HCT116 (cell line): ENCODE results near the gene SDK1. TPM values are rescaled to one million over a fixed set of nuclear protein-coding genes. Genes with fewer than 3 reads are reported as not detected.
A peak's percentile ranks its signal among the peaks of the same experiment; 100 is the strongest.

Source experiments
- ATAC-seq: fragments of 200-7000 bp; cut with Tn5 transposase; 2 replicates; pipeline ENCODE4 v1.9.1; 2020; ENCODE audit warnings: mild to moderate bottlenecking, moderate library complexity
- BruUV-seq: library from RNA; stranded (reverse); fragments of 400-500 nt; replicated peaks from 2 replicates; lab custom pipeline; 2021; lab: Mats Ljungman, UMichigan
- CTCF ChIA-PET: fragments of 300-600 bp; sonication (Branson Sonifier 250); formaldehyde crosslinking; loops from one replicate; lab custom pipeline; 2021; ENCODE audit warnings: antibody characterized with exemption; lab: Charles Lee
- POLR2A ChIA-PET: fragments of 300-600, 350-600 bp; sonication (Branson Sonifier 250); formaldehyde crosslinking; loops from one replicate; lab custom pipeline; 2021; ENCODE audit warnings: antibody characterized with exemption; lab: Charles Lee
- RAD21 ChIA-PET, 2 experiments: fragments of 300-600 bp; sonication (Branson Sonifier 250); formaldehyde crosslinking; loops; one replicate each; lab custom pipeline; 2023; ENCODE audit warnings: low total read pairs in 2 of 2; ENCODE audit not compliant: uncharacterized antibody in 2 of 2, unreplicated experiment in 2 of 2, low non-redundant PET in 1 of 2; lab: Charles Lee
- DNase-seq: peaks from one replicate; pipeline ENCODE4 v3.0.0-alpha.2; 2010; ENCODE audit warnings: low read depth, low spot score
- H2AFZ ChIP-seq: fragments of 200-600 bp; shearing (Covaris generic), sonication (generic); 2 replicates; pipeline ENCODE4 v1.6.1; 2017; ENCODE audit warnings: low read depth, mixed run types, mixed read lengths, antibody characterized with exemption, low read length; ENCODE audit not compliant: poor library complexity, severe bottlenecking
- H3K27ac ChIP-seq: 2 replicates; pipeline ENCODE4 v1.5.1; 2012; ENCODE audit warnings: low read depth, low read length
- H3K27me3 ChIP-seq: fragments of 200-600 bp; sonication (generic); 2 replicates; pipeline ENCODE4 v1.6.1; 2016; ENCODE audit warnings: mixed run types, low read length, mixed read lengths; ENCODE audit not compliant: insufficient read depth
- H3K36me3 ChIP-seq, 2 experiments: fragments of 200-500 bp in 1 of 2; fragments of 200-600 bp in 1 of 2; sonication (Bioruptor generic) in 1 of 2; sonication (generic) in 1 of 2; 2 replicates each; pipeline versions ENCODE4 v1.5.1 to v1.6.1; 2014 to 2016; ENCODE audit warnings: low read length in 2 of 2, inconsistent platforms in 1 of 2, mixed read lengths in 1 of 2, mixed run types in 1 of 2; ENCODE audit not compliant: insufficient read depth in 2 of 2, control insufficient read depth in 1 of 2
- H3K4me1 ChIP-seq, 2 experiments: fragments of 200-600 bp in 1 of 2; sonication (generic) in 1 of 2; 2 replicates each; pipeline versions ENCODE4 v1.5.1 to v1.6.1; 2012 to 2017; ENCODE audit warnings: low read length in 2 of 2, inconsistent platforms in 1 of 2, mild to moderate bottlenecking in 1 of 2, mixed read lengths in 1 of 2, mixed run types in 1 of 2, moderate library complexity in 1 of 2; ENCODE audit not compliant: insufficient read depth in 2 of 2, control insufficient read depth in 1 of 2
- H3K4me2 ChIP-seq: fragments of 200-600 bp; sonication (generic); 2 replicates; pipeline ENCODE4 v1.6.1; 2017; ENCODE audit warnings: mixed run types, low read length, mixed read lengths
- H3K4me3 ChIP-seq, 2 experiments: fragments of 200-600 bp in 1 of 2; sonication (generic) in 1 of 2; replicated peaks in 1 of 2; 2 replicates each; pipeline ENCODE4 v1.5.1; 2011 to 2016; ENCODE audit warnings: low read length in 2 of 2, control low read depth in 1 of 2, low read depth in 1 of 2, mild to moderate bottlenecking in 1 of 2, mixed read lengths in 1 of 2, mixed run types in 1 of 2
- H3K79me2 ChIP-seq: fragments of 200-600 bp; sonication (generic); 2 replicates; pipeline ENCODE4 v1.6.1; 2017; ENCODE audit warnings: mild to moderate bottlenecking, mixed run types, low read length, moderate library complexity, mixed read lengths; ENCODE audit not compliant: insufficient read depth
- H3K9ac ChIP-seq: fragments of 200-600 bp; sonication (generic); 2 replicates; pipeline ENCODE4 v1.6.1; 2016; ENCODE audit warnings: low read length, mixed read lengths
- H3K9me2 ChIP-seq: fragments of 200-600 bp; sonication (generic), shearing (Covaris generic); 2 replicates; pipeline ENCODE4 v1.6.1; 2017; ENCODE audit warnings: mixed run types, mild to moderate bottlenecking, moderate library complexity; ENCODE audit not compliant: insufficient read depth
- H3K9me3 ChIP-seq, 2 experiments: fragments of 200-500 bp in 1 of 2; fragments of 200-600 bp in 1 of 2; sonication (Bioruptor generic) in 1 of 2; sonication (generic) in 1 of 2; 2 replicates each; pipeline ENCODE4 v1.6.1; 2014 to 2017; ENCODE audit warnings: low read length in 2 of 2, mixed read lengths in 2 of 2, inconsistent platforms in 1 of 2, low read depth in 1 of 2, mild to moderate bottlenecking in 1 of 2, mixed run types in 1 of 2, moderate library complexity in 1 of 2; ENCODE audit not compliant: control insufficient read depth in 1 of 2, insufficient read depth in 1 of 2
- H4K20me1 ChIP-seq: fragments of 200-600 bp; sonication (generic), shearing (Covaris generic); 2 replicates; pipeline ENCODE4 v1.6.1; 2017; ENCODE audit warnings: mixed run types, mild to moderate bottlenecking, moderate library complexity; ENCODE audit not compliant: insufficient read depth
- ATF3 ChIP-seq: IDR thresholded peaks from 2 replicates; pipeline ENCODE4 v1.6.1; 2012
- CTCF ChIP-seq, 3 experiments: fragments of 200-600 bp in 1 of 3; sonication (generic) in 1 of 3; IDR thresholded peaks in 2 of 3; conservative IDR thresholded peaks in 1 of 3; 2 replicates each; pipeline ENCODE4 v1.5.1; 2012 to 2017; ENCODE audit warnings: low read depth in 2 of 3, low read length in 2 of 3, antibody characterized with exemption in 1 of 3, borderline replicate concordance in 1 of 3, control low read depth in 1 of 3, mild to moderate bottlenecking in 1 of 3, mixed read lengths in 1 of 3, mixed run types in 1 of 3, moderate library complexity in 1 of 3; ENCODE audit not compliant: insufficient read depth in 1 of 3
- EGR1 ChIP-seq: IDR thresholded peaks from 2 replicates; pipeline ENCODE4 v1.6.1; 2012; ENCODE audit warnings: low read depth
- JUND ChIP-seq: IDR thresholded peaks from 2 replicates; pipeline ENCODE4 v1.6.1; 2012
- POLR2A ChIP-seq: IDR thresholded peaks from 2 replicates; pipeline ENCODE4 v1.7.0; 2011; ENCODE audit warnings: borderline replicate concordance; ENCODE audit not compliant: insufficient read depth, insufficient read length; ENCODE audit errors: extremely low read depth
- intact Hi-C: fragments of 100-400 bp; cut with micrococcal nuclease; formaldehyde crosslinking; loops from 2 replicates; pipeline ENCODE4 v1.10.0; 2022
- total RNA-seq: library from RNA; stranded (reverse); gene quantifications from one replicate; pipeline ENCODE4 v1.2.1, GENCODE V29; 2021; ENCODE audit not compliant: unreplicated experiment

SDK1 gene
- total RNA-seq, 1 experiment from 2014 or later = 0.05 TPM

- Histone ChIP-seq H3K9ac (no peak overlapping the region), H3K27ac (no peak overlapping the region), H3K79me2 (no peaks in the 10 kb centered on the region), H3K9me2 (no peaks in the 10 kb centered on the region), H3K36me3 (no peaks in the 10 kb centered on the region), H3K4me3 (no peak overlapping the region), H3K4me1 (no peaks in the 10 kb centered on the region), H4K20me1 (no peaks in the 10 kb centered on the region; the same call in 1 of the 2 replicates), H3K9me3 (no peaks in the 10 kb centered on the region), H3K4me2 (no peak overlapping the region), H3K27me3 (no peaks in the 10 kb centered on the region; the same call in none of the 2 replicates), H2AFZ (no peak overlapping the region)
- ChIA-PET CTCF (no interaction called here), POLR2A (no interaction called here), RAD21 (no interaction called here)
- DNase-seq (no peak), ATAC-seq (no peak)
- no TSS peak for BruUV-seq
- intact Hi-C loops = no loop called here
- no peak for TF ChIP-seq JUND
- no peak for TF ChIP-seq EGR1
- TF ChIP-seq POLR2A = no peak
Measured at GRCh38 chr7:3540456-3541220, 239.6 kb downstream of the SDK1 start.

- Histone ChIP-seq H3K9me3 (no peaks in the 10 kb centered on the region), H3K36me3 (no peaks in the 10 kb centered on the region), H3K4me2 (no peak overlapping the region), H3K9ac (no peak overlapping the region), H2AFZ (no peak overlapping the region), H4K20me1 (no peaks in the 10 kb centered on the region), H3K9me2 (no peaks in the 10 kb centered on the region)
- ChIA-PET RAD21 (no interaction called here), POLR2A (no interaction called here), CTCF (no interaction called here)
- peak; percentile 60; the same call in 1 of the 2 replicates for ATAC-seq
- intact Hi-C loops = no loop called here
- BruUV-seq = no TSS peak
- TF ChIP-seq EGR1 (no peak), ATF3 (no peak), CTCF (IDR thresholded peaks at IDR 0.05 in 2 of 3, conservative IDR thresholded peaks at IDR 0.05 in 1 of 3; ENCODE audit: borderline replicate concordance in 1 of 3, insufficient read depth in 1 of 3, low read depth in 2 of 3, low read length in 2 of 3) (peak in 2 of 3 experiments; percentile 46 to 49; a peak in 4 of 6 replicates)
- TF ChIP-seq, all 23 proteins: peak for 1
- peaks cover 27% of the 10 kb centered on the region for H3K27me3 ChIP-seq
- no peak for DNase-seq
- no peaks in the 10 kb centered on the region for H3K4me1 ChIP-seq
- H3K27ac ChIP-seq = no peak overlapping the region
- H3K79me2 ChIP-seq = no peaks in the 10 kb centered on the region
- H3K4me3 ChIP-seq = no peak overlapping the region
Measured at GRCh38 chr7:3544202-3544601, 243.2 kb downstream of the SDK1 start.
